Testis (tissue), 3 donors: ENCODE measurements around the gene CLCF1. TPM values are rescaled to one million over a fixed set of nuclear protein-coding genes. Genes with fewer than 3 reads are reported as not detected.

ENCODE experiments used
- DNase-seq: peaks from one replicate; pipeline ENCODE4 v3.0.0-alpha.2; 2019
- H3K27ac ChIP-seq, 2 donors: fragments of 200-600 bp; sonication (generic); one replicate each; pipeline ENCODE4 v1.5.1; 2019
- H3K27me3 ChIP-seq: fragments of 200-600 bp; sonication (generic); one replicate; pipeline ENCODE4 v1.5.1; 2019
- H3K36me3 ChIP-seq: fragments of 200-600 bp; sonication (generic); one replicate; pipeline ENCODE4 v1.5.1; 2017; ENCODE audit warnings: low read depth; ENCODE audit errors: missing control alignments
- H3K4me1 ChIP-seq: fragments of 200-600 bp; sonication (generic); one replicate; pipeline ENCODE4 v1.5.1; 2019
- H3K4me3 ChIP-seq, 2 donors: fragments of 200-600 bp; sonication (generic); one replicate each; pipeline ENCODE4 v1.5.1; 2017 to 2019
- H3K9me3 ChIP-seq: fragments of 200-600 bp; sonication (generic); one replicate; pipeline ENCODE4 v1.5.1; 2017
- POLR2A ChIP-seq: fragments of 450-650 bp; IDR thresholded peaks from one replicate; pipeline ENCODE4 v1.6.1; 2017; ENCODE audit warnings: antibody characterized with exemption, mild to moderate bottlenecking, moderate library complexity
- WGBS, 2 donors: methylation state at CpG; one replicate each; pipeline ENCODE4 v1.1.5; 2018; 5-methylcytosine and 5-hydroxymethylcytosine counted together
- intact Hi-C: fragments of 100-400 bp; cut with DNase I; formaldehyde crosslinking; loops from one replicate; pipeline ENCODE4 v1.15.1; 2023; ENCODE audit warnings: low total_unique reads
- polyA plus RNA-seq: library from polyadenylated mRNA; stranded (reverse); fragments of 350-450 nt; fragmentation: Illumina TruSeq; extraction: RNeasy Lipid Tissue Mini Kit (QIAGEN cat#74804); gene quantifications from one replicate; pipeline ENCODE4 v1.2.3, GENCODE V29; 2014; ENCODE audit warnings: low read depth, low replicate concordance; ENCODE audit not compliant: insufficient read depth
- total RNA-seq, 2 donors: library from RNA; depleted of rRNA; stranded (reverse); fragments of >200 nt; gene quantifications; one replicate each; pipeline ENCODE4 v1.2.3, GENCODE V29; 2016
- TF ChIP-seq, protein P1 (sequence below), 3 experiments: fragments of 450-650 bp in 2 of 3; fragments of 200-600 bp in 1 of 3; sonication (generic) in 1 of 3; IDR thresholded peaks; one replicate each; pipeline ENCODE4 v1.5.1; 2016 to 2019; ENCODE audit warnings: antibody characterized with exemption in 3 of 3, mild to moderate bottlenecking in 2 of 3, moderate library complexity in 1 of 3

Gene CLCF1
- total and polyA plus RNA-seq, 3 donors from 2014 or later, result 2.7 to 6.8 (median 3.7) TPM

DNA sequence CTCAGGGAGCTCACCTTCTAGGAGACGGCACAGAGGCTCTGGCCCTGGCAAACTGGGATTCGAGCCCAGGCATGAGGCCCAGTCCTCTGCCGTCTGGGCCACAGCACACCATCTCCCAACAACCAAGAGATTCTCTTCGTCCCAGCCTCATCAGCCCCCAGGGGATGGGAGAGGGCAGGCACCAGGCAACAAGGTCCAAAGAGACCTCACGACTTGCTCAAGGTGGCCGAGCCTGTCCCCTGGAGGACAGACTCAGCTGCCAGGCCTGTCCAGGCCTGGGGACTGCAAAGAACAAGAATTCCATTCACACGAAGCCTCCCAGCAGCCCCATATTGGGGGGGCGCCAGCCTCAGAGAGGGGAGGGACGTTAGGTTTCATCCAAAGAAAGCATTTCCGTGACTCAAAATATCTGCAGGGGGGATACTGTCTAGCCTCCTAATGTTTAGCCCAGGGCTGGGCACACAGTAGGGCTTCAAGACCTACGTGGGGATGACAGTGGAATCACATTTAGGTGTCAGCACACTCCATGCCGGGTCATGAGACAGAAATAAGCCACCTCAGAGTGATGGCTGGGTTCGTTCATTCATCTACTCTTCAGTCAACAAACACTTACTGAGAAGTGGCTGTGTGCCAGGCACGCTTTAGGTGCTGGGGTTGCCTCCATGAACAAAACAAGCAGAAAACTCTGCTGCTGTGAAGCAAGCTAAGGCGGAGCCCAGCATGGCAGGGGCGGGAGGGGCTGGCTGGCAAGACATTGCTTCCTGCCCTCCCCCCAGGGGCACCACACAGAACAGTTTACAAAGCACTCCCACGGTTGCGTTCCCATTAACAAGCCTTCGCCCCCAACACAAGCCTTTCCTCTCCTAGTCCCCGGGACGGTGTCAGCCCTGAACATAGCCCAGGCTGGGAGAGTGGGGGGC lies 43.3 kb upstream of the CLCF1 start:
- intact Hi-C loops, result no loop called here
- 73 to 80% methylated on average over 20 to 21 of the region's 21 CpGs for WGBS, 2 donors
- TF ChIP-seq POLR2A, result no peak
- TF ChIP-seq, protein P1, sequence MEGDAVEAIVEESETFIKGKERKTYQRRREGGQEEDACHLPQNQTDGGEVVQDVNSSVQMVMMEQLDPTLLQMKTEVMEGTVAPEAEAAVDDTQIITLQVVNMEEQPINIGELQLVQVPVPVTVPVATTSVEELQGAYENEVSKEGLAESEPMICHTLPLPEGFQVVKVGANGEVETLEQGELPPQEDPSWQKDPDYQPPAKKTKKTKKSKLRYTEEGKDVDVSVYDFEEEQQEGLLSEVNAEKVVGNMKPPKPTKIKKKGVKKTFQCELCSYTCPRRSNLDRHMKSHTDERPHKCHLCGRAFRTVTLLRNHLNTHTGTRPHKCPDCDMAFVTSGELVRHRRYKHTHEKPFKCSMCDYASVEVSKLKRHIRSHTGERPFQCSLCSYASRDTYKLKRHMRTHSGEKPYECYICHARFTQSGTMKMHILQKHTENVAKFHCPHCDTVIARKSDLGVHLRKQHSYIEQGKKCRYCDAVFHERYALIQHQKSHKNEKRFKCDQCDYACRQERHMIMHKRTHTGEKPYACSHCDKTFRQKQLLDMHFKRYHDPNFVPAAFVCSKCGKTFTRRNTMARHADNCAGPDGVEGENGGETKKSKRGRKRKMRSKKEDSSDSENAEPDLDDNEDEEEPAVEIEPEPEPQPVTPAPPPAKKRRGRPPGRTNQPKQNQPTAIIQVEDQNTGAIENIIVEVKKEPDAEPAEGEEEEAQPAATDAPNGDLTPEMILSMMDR (IDR thresholded peaks at IDR 0.05), result no peak
- no peaks in the 10 kb centered on the region for H3K36me3 ChIP-seq
- no peak for DNase-seq
- H3K27ac ChIP-seq, result no peak overlapping the region
- no peak overlapping the region for H3K4me3 ChIP-seq
- H3K9me3 ChIP-seq, result no peaks in the 10 kb centered on the region
- peaks cover 16% of the 10 kb centered on the region for H3K4me1 ChIP-seq
- no peaks in the 10 kb centered on the region for H3K27me3 ChIP-seq

DNA sequence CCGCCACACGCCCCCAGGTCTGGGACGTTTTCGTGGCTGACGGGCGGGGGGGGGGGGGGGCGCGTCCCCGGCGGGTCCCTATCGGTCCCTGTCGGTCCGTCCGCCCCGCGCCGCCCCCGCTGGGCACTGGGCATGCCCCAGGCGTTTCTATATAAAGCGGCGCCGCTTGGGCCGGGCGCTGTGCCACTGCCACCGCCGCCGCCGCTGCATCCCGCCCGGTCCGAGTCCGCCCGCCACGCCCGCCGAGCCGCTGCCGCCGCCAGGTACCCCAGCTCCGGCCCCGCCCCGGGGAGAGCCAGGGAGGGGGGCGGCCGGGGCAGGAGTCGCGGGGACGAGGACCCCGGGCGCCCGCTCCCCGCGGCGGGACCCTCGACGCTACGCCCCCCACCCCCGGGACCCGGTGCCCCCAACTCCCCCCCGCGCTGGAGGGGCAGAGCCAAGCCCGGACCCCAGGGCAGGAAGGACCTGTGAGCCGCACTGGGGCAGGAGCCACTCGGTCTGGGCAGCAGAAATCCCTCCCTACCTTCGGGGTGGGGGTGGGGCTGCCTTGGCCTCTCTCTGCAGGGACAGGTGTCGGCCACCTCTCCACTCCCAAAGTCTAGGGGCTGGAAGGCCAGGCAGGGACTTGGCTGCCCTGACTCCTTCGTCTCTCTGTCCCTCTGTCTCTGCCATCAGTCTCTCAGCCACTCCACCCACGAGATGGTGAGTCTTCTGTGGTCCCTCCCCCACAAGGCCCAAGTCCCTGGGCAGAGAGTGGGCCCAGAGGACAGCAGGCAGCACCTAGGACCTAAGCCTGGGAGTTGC lies 42.3 kb upstream of the CLCF1 start, which contains the start of gene CARNS1:
TSS of gene CARNS1 (plus strand) at position 178 of the 804 bp plus-strand sequence. CDS start at position 700, 522 bp downstream.
- Histone ChIP-seq H3K27ac (no peak within 1 kb of the TSS), H3K36me3 (no peaks in the 10 kb centered on the region), H3K4me3 (peak within 1 kb of the TSS in 1 of 2 donors; percentile 15), H3K4me1 (peaks cover 16% of the 10 kb centered on the region), H3K9me3 (no peaks in the 10 kb centered on the region), H3K27me3 (no peaks in the 10 kb centered on the region)
- WGBS, 2 donors, result 12 to 23% methylated on average over 8 to 62 of the region's 67 CpGs
- no peak for TF ChIP-seq POLR2A
- TF ChIP-seq, protein P1 (IDR thresholded peaks at IDR 0.05), result no peak
- no peak for DNase-seq
- intact Hi-C loops, result no loop called here

DNA sequence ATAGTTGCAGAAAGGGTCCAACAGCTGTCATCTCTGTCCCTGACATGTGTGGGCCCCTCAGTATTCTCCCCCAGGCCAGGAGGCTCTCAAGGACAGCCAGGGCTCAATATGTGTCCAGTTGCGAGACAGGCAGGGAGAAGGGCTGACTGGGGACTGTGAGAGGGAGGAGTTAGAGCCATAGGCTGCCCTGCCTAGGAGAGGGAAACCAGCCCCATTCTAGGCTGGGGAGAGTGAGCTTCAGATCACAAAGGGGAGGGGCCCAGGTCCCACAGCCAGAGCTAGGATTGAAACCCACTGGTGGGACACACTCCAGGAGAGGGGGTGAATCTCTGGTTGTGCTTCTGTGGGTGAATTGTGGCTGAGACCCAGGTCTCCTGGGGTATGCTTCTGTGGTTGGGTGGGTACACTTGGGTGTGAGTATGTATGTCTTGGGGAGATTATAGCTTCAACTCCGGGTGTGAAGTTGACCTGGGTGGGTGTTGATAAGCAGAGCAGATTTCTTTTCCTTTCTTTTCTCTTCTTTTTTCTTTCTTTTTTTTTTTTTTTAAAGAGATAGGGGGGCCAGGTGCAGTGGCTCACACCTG lies 40.0 kb upstream of the CLCF1 start:
- TF ChIP-seq POLR2A, result no peak
- peaks cover 10% of the 10 kb centered on the region for H3K4me1 ChIP-seq
- no peaks in the 10 kb centered on the region for H3K27me3 ChIP-seq
- intact Hi-C loops, result no loop called here
- no peak overlapping the region for H3K4me3 ChIP-seq
- no peaks in the 10 kb centered on the region for H3K36me3 ChIP-seq
- DNase-seq, result no peak
- no peaks in the 10 kb centered on the region for H3K9me3 ChIP-seq
- 70 to 83% methylated on average over 2 of the region's 2 CpGs for WGBS, 2 donors
- H3K27ac ChIP-seq, result no peak overlapping the region

DNA sequence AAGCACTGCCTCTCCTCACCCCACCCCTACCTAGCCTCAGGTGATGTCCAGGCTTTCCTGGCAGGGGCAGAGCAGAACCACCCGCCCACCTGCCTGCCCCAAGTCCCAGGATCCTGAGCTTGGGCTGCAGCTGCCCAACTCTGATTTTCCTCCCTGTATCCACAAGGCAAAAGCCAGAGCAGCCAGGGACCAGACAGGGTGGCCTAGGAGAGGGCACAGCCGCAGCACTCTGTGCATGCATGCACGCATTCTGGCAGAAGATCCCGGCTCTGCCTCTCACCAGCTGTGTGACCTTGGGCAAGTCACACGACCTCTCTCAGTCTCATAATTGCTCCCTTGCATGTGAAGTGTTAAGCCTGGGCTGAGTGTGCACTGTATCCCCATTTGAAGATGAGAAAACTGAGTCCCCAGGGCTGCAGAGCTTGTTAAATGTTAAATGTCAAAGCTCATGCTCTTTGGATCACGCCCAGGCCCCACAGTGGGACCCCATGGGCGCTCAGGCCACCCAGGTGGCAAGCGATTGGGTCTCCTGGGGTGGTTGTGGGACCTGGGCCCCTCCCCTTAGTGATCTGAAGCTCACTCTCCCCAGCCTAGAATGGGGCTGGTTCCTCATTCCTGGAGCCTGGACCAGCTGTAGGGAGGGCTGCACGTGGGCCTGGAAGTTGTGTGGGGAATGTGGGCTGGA lies 39.2 kb upstream of the CLCF1 start:
- Histone ChIP-seq H3K36me3 (no peaks in the 10 kb centered on the region), H3K9me3 (no peaks in the 10 kb centered on the region), H3K27me3 (no peaks in the 10 kb centered on the region), H3K4me3 (no peak overlapping the region), H3K27ac (no peak overlapping the region), H3K4me1 (peaks cover 10% of the 10 kb centered on the region)
- intact Hi-C loops, result no loop called here
- TF ChIP-seq POLR2A, result no peak
- 44 to 53% methylated on average over 3 to 9 of the region's 9 CpGs for WGBS, 2 donors
- DNase-seq, result no peak

DNA sequence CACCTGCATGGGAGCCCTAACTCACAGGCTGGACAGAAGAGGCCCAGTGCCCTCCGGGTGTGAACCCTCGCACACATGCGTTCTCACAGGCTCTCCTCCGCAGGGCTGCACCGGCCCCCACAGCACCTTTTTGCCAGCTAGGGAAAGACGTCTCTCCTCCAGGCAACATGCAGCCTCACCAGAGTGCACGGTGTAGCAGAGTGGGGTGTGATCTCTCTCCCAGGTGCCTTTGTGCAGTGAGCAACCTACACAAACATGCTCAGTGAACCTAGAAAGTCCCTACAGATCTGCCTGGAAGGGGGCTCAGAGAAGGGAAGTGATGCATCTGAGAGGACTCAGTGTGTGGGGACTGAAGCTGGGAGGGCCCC lies 38.4 kb upstream of the CLCF1 start:
- no peak for DNase-seq
- intact Hi-C loops, result no loop called here
- H3K9me3 ChIP-seq, result no peaks in the 10 kb centered on the region
- H3K27me3 ChIP-seq, result no peaks in the 10 kb centered on the region
- 36 to 47% methylated on average over 7 of the region's 7 CpGs for WGBS, 2 donors
- H3K36me3 ChIP-seq, result no peaks in the 10 kb centered on the region
- H3K4me3 ChIP-seq, result no peak overlapping the region
- TF ChIP-seq, protein P1 (IDR thresholded peaks at IDR 0.05), result no peak
- no peak for TF ChIP-seq POLR2A
- H3K27ac ChIP-seq, result no peak overlapping the region
- H3K4me1 ChIP-seq, result peaks cover 7% of the 10 kb centered on the region
